ENCODE data around the gene FERMT2. TPM values are rescaled to one million over a fixed set of nuclear protein-coding genes. Genes with fewer than 3 reads are reported as not detected.

The FERMT2 gene
- total and polyA plus RNA-seq, 9 of the 15 experiments (the other 6 are each of a cell fraction or from before 2014, with no cell fraction given), result 0.10 to 1.3 (median 0.40) TPM

DNA sequence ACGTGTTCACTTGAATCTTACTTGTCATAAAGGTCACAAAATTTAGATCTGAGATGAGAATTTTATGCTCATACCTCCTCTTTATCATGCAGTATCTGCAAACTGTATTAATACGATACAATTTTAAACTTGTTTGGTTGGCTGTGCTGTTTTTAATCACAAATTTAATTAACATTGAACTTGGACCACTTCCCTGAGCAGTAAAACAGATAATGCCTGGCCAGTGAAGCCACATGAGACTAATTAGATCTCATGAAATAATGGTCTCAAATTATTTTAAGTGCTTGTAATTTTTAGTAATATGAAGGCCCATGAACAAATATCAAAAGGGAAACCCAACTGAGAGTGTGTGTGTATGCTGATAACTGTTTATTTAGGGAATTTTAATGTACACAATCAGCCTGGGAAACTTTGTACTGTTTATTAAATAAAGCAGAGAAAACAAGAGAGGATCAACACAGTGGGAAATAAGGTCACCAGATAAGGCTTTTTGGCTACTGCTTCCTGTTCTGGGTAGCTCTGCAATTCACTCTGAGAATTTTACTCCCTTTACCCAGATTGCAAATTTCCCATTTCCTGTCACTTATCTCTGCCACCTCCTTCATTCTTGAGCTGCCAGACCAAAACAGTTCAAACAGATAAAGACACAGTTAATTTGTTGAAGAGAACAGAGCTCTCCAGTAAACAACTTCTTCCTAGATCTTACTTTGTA lies 97.9 kb downstream of the FERMT2 start:
- Histone ChIP-seq H3K9me3 (replicated peaks; ENCODE audit: control insufficient read depth, insufficient read depth, low read depth, low read length) (no peaks in the 10 kb centered on the region), H2AFZ (ENCODE audit: low read depth, low read length) (no peak overlapping the region), H3K9me1 (ENCODE audit: control insufficient read depth, insufficient read depth, low read length) (no peaks in the 10 kb centered on the region), H3K79me2 (ENCODE audit: control insufficient read depth, insufficient read depth, low read length) (no peaks in the 10 kb centered on the region), H3K27ac (ENCODE audit: extremely low read depth, low read depth, low read length) (no peak overlapping the region), H3K9ac (ENCODE audit: insufficient read depth in 1 of 2, low read depth in 2 of 2, low read length in 2 of 2) (no peak overlapping the region), H4K20me1 (replicated peaks; ENCODE audit: control insufficient read depth, insufficient read depth, low read length) (no peaks in the 10 kb centered on the region), H3K4me2 (ENCODE audit: insufficient read depth, low read length) (no peak overlapping the region), H3K27me3 (ENCODE audit: control insufficient read depth in 2 of 2, insufficient read depth in 2 of 2, low read length in 2 of 2) (no peaks in the 10 kb centered on the region; a peak in 2 of 5 replicates), H3K4me3 (no peak overlapping the region), H3K36me3 (ENCODE audit: control insufficient read depth, insufficient read depth, low read length) (no peaks in the 10 kb centered on the region), H3K4me1 (replicated peaks in 1 of 2; ENCODE audit: control insufficient read depth in 2 of 2, insufficient read depth in 2 of 2, low read length in 2 of 2) (peaks cover 0 to 9% of the 10 kb centered on the region in 2 experiments; a peak in 2 of 5 replicates)
- WGBS (ENCODE audit: insufficient coverage, low coverage, missing lambda C conversion rate), result 6% methylated on average over 2 of the region's 2 CpGs
- FAIRE-seq, result no peak
- in situ Hi-C loops (cut with MboI), result no loop called here
- ChIA-PET CTCF (ENCODE audit: low intra/inter-chr PET ratio) (no interaction called here), POLR2A (no interaction called here)
- DNase-seq (ENCODE audit: extremely low read depth in 1 of 4, low spot score in 3 of 4), result no peak
- no TSS peak for BruUV-seq (replicated peaks)
- peak; percentile 26; the same call in 1 of the 3 replicates for ATAC-seq
- intact Hi-C loops (cut with micrococcal nuclease), result no loop called here
- TF ChIP-seq ZNF143 (CRISPR knock-in tag; IDR thresholded peaks at IDR 0.05) (no peak), LEF1 (IDR thresholded peaks at IDR 0.05) (peak; percentile 41; the same call in 1 of the 2 replicates), KLF16 (IDR thresholded peaks at IDR 0.05) (peak; percentile 37; the same call in 1 of the 2 replicates), ETV1 (tag; conservative IDR thresholded peaks at IDR 0.05; ENCODE audit: low read depth) (peak; percentile 87), CBX2 (IDR thresholded peaks at IDR 0.05; ENCODE audit: insufficient read depth, low read length, poor library complexity, severe bottlenecking) (no peak), HNRNPK (IDR thresholded peaks at IDR 0.05; ENCODE audit: low read depth, low read length, poor library complexity, severe bottlenecking) (no peak), CHD4 (IDR thresholded peaks at IDR 0.05; ENCODE audit: insufficient read depth, insufficient replicate concordance, low read depth, low read length, poor library complexity, severe bottlenecking) (no peak), ELF2 (CRISPR knock-in tag; IDR thresholded peaks at IDR 0.05) (no peak), FIP1L1 (IDR thresholded peaks at IDR 0.05; ENCODE audit: low read depth, low read length, poor library complexity, severe bottlenecking) (no peak), GABPA (tag; conservative IDR thresholded peaks at IDR 0.05; ENCODE audit: low read depth) (peak; percentile 78), TAL1 (IDR thresholded peaks at IDR 0.05) (peak; percentile 56), HNRNPLL (IDR thresholded peaks at IDR 0.05; ENCODE audit: low read depth, low read length, poor library complexity, severe bottlenecking) (no peak), CBFA2T3 (IDR thresholded peaks at IDR 0.05) (peak; percentile 66), CBFA2T2 (conservative IDR thresholded peaks at IDR 0.05) (0 out of 2 replicates have a peak, but pooled peaks have one; percentile 24), ZNF830 (CRISPR knock-in tag; IDR thresholded peaks at IDR 0.05) (no peak), EP300 (IDR thresholded peaks at IDR 0.05; ENCODE audit: low read length) (peak; percentile 25; the same call in 1 of the 2 replicates), SMAD4 (CRISPR knock-in tag; conservative IDR thresholded peaks at IDR 0.05) (0 out of 2 replicates have a peak, but pooled peaks have one; percentile 26), KLF6 (CRISPR knock-in tag; IDR thresholded peaks at IDR 0.05; ENCODE audit: borderline replicate concordance) (no peak), NR2C2 (CRISPR knock-in tag; IDR thresholded peaks at IDR 0.05) (no peak), NR2C2 (tag; IDR thresholded peaks at IDR 0.05) (peak; percentile 51; the same call in 1 of the 2 replicates), SP2 (IDR thresholded peaks at IDR 0.05; ENCODE audit: extremely low read depth, low read depth, low read length, poor library complexity, severe bottlenecking) (no peak), TEAD1 (CRISPR knock-in tag; IDR thresholded peaks at IDR 0.05) (peak in 1 of 2 experiments; percentile 54; a peak in 1 of 4 replicates)
- TF ChIP-seq, protein P1, sequence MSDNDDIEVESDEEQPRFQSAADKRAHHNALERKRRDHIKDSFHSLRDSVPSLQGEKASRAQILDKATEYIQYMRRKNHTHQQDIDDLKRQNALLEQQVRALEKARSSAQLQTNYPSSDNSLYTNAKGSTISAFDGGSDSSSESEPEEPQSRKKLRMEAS (CRISPR knock-in tag; IDR thresholded peaks at IDR 0.05), result no peak
- TF ChIP-seq, protein P2, sequence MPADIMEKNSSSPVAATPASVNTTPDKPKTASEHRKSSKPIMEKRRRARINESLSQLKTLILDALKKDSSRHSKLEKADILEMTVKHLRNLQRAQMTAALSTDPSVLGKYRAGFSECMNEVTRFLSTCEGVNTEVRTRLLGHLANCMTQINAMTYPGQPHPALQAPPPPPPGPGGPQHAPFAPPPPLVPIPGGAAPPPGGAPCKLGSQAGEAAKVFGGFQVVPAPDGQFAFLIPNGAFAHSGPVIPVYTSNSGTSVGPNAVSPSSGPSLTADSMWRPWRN (IDR thresholded peaks at IDR 0.05; ENCODE audit: low read depth), result no peak

All from K562 (cell line).